GM21723 (cell line): Measurements from ENCODE around the gene PRDM7.
"Not testable (repeated sequence)": the region's sequence is repeated elsewhere in the genome, so short reads cannot be mapped to it uniquely, and the experiment has no call there.

Experiments used
- ATAC-seq: cut with Tn5 transposase; IDR thresholded peaks from one replicate; pipeline ENCODE4 v1.9.1; 2021; ENCODE audit warnings: mild to moderate bottlenecking, moderate library complexity; ENCODE audit not compliant: unreplicated experiment

PRDM7 gene

GRCh38 chr16:90077240-90077756 lies at the start of gene PRDM7:
PRDM7 (minus strand) TSS chr16:90077331; CDS start chr16:90075910, 1,421 bp downstream.
- ATAC-seq: peak; percentile 89

- ATAC-seq: not testable (repeated sequence)
These were observed 44.7 kb upstream of the PRDM7 start for GRCh38 chr16:90121846-90122245.

GRCh38 chr16:90107617-90108016 lies 30.5 kb upstream of the PRDM7 start:
- not testable (repeated sequence) for ATAC-seq

- not testable (repeated sequence) for ATAC-seq
These were observed 29.9 kb upstream of the PRDM7 start for GRCh38 chr16:90107060-90107459.

GRCh38 chr16:90106271-90106670 lies 29.1 kb upstream of the PRDM7 start:
- not testable (repeated sequence) for ATAC-seq

GRCh38 chr16:90104725-90105124 lies 27.6 kb upstream of the PRDM7 start:
- not testable (repeated sequence) for ATAC-seq

GRCh38 chr16:90102086-90102884 lies 25.2 kb upstream of the PRDM7 start:
- ATAC-seq: not testable (repeated sequence)

- not testable (repeated sequence) for ATAC-seq
These were observed 24.2 kb upstream of the PRDM7 start for GRCh38 chr16:90101332-90101731.

GRCh38 chr16:90100790-90101189 lies 23.7 kb upstream of the PRDM7 start:
- ATAC-seq: not testable (repeated sequence)

GRCh38 chr16:90100229-90100628 lies 23.1 kb upstream of the PRDM7 start:
- not testable (repeated sequence) for ATAC-seq

GRCh38 chr16:90098936-90099335 lies 21.8 kb upstream of the PRDM7 start:
- ATAC-seq: not testable (repeated sequence)

- ATAC-seq: not testable (repeated sequence)
These were observed 20.0 kb upstream of the PRDM7 start for GRCh38 chr16:90097010-90097684.

- not testable (repeated sequence) for ATAC-seq
These were observed 17.7 kb upstream of the PRDM7 start for GRCh38 chr16:90094791-90095190.

GRCh38 chr16:90094296-90094695 lies 17.2 kb upstream of the PRDM7 start:
- not testable (repeated sequence) for ATAC-seq

- not testable (repeated sequence) for ATAC-seq
These were observed 16.7 kb upstream of the PRDM7 start for GRCh38 chr16:90093799-90094198.

GRCh38 chr16:90092781-90093180 lies 15.7 kb upstream of the PRDM7 start:
- not testable (repeated sequence) for ATAC-seq

- no peak for ATAC-seq
These were observed 7.3 kb upstream of the PRDM7 start for GRCh38 chr16:90084215-90084950.

GRCh38 chr16:90083139-90083538 lies 6.0 kb upstream of the PRDM7 start:
- ATAC-seq: no peak

GRCh38 chr16:90081606-90081970 lies 4.5 kb upstream of the PRDM7 start:
- ATAC-seq: no peak

GRCh38 chr16:90078579-90078895 lies 1.4 kb upstream of the PRDM7 start:
- ATAC-seq: no peak
